NK-92 treated with Interleukin-12 subunit alpha and Interleukin-12 subunit beta, amount 100 ng/mL, for 24 hours (cell line): ENCODE data around the gene HTRA1.

Experiments used
- DNase-seq: peaks from one replicate; lab custom pipeline; 2025; lab: John Stamatoyannopoulos, UW

HTRA1 gene

DNA sequence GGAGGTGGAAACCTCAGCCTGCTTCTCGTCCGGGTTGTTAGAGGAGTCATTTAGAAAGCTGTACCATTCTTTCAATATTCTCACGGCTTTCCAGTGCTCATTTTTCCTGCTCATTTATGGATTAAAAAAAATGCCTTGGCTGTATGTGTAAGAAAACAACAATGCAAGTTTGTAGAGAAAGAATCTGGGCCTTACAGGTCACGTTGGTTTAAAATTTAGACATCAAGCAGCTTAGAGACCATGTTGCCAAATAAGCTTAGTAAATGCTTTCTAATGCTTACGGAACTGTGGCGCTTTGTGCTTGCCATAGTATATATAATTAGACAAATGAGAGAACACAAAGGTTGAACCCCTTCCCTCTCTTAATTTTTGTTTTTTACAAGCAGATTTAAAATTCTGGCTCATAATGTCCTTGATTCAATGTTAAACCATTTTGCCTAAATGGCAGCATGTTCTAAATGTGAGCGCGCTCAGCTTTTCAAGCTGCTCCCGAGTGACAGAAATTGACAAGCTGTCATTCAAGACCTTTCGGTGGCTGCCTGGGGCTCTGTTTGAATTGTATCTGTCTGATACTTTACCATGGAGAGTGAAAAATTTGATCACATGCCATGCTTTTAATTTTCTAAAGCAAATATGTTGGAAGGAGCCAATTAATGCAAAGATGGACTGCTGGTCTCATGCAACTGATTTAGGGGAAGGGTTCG is 5.8 kb upstream of the HTRA1 start:
- no peak for DNase-seq

DNA sequence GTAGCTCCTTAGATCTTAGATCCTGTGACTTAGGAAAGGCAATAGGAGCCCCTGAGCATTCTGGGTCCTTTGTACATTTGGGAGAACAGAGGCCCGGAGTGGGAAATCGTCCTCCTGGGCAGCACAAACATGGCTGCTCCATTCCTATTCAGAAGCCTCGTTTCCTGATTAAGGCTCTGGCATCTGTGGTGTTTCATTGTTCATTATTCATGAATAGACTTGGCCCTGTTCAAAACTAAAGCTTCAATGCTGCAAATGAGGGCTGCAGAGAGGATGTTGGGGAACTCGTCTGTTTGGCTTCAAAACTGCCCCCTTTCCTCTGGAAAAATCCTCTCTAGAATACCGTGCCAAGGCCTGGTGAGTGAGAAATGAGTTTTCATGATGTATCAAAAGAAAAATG is 3.4 kb upstream of the HTRA1 start:
- no peak for DNase-seq

DNA sequence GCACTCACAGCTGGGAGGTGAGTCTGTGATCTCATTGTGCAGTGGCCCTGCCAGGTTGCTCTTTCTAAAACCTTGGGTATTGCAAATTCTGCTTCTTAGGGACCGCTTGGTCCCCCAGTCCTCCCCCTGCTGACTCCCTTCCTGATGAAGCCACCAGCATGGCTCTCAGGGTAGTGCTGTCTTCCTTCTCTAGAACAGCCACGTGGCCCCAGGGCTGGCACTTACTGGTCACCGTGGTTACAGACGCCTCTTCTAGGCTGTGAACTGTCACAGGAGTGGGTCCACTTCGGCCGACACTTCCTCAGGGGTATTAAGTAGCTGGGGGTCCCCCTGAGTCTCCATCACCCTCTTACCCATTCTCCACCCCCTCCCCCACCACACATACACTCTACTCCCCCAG is 2.7 kb upstream of the HTRA1 start:
- DNase-seq, result no peak

DNA sequence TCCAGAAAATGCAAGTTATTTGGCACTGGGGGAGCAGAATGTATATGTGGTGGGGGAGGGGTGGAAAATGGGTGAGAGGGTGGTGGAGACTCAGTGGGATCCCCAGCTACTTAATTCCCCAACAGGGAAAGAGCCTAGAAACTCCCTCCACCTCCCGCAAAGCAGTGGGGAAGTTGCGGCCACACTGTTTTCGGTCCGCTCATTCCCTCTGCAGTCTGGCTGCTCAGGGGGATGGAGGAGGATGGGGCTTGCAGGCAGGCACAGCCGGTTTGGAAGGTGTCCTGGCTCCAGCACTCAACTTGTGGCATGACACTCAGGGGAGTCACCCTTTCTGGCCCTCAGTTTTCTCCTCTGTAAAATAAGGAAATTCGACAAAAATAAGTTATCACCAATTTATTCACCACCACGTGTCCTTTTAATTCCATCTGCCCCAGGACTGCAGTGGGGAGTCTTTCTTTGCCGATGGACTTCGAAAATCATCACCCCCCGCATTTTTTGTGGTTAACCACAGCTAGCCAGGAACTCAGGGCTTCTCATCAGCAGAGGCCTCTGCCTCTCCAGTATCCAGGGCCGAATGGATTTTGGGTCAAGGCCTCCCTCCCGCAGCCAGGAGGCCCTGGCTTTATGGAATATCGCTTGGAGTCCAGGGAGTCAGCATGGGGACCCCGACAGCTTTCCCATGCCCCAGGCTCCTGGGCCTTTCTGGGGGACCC is 1.6 kb upstream of the HTRA1 start:
- DNase-seq, result no peak

DNA sequence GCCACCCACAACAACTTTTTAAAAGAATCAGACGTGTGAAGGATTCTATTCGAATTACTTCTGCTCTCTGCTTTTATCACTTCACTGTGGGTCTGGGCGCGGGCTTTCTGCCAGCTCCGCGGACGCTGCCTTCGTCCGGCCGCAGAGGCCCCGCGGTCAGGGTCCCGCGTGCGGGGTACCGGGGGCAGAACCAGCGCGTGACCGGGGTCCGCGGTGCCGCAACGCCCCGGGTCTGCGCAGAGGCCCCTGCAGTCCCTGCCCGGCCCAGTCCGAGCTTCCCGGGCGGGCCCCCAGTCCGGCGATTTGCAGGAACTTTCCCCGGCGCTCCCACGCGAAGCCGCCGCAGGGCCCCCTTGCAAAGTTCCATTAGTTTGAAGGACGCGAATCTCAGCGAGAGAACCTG is 461 bp upstream of the HTRA1 start:
- DNase-seq, result no peak

DNA sequence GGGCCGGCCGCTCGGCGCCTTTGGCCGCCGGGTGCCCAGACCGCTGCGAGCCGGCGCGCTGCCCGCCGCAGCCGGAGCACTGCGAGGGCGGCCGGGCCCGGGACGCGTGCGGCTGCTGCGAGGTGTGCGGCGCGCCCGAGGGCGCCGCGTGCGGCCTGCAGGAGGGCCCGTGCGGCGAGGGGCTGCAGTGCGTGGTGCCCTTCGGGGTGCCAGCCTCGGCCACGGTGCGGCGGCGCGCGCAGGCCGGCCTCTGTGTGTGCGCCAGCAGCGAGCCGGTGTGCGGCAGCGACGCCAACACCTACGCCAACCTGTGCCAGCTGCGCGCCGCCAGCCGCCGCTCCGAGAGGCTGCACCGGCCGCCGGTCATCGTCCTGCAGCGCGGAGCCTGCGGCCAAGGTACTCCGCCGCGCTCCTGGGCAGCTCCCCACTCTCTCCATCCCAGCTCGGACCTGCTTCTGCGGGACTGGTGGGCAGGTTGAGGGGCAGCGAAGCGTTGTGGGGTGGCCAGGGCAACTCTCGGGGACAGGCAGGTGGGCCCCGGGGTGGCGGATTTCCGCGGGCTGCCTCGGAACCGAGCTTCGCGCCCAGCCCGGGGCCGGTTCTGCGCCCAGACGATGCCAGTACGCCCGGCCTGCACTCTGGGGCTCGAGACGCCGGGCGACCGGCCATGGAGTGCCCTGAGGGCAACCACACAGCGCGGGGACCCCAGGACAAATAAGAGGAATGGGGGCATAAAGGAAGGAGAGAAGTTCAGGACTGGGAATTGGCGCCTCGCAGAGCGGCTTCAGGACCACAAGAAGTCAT is 578 bp downstream of the HTRA1 start:
- DNase-seq, result no peak

DNA sequence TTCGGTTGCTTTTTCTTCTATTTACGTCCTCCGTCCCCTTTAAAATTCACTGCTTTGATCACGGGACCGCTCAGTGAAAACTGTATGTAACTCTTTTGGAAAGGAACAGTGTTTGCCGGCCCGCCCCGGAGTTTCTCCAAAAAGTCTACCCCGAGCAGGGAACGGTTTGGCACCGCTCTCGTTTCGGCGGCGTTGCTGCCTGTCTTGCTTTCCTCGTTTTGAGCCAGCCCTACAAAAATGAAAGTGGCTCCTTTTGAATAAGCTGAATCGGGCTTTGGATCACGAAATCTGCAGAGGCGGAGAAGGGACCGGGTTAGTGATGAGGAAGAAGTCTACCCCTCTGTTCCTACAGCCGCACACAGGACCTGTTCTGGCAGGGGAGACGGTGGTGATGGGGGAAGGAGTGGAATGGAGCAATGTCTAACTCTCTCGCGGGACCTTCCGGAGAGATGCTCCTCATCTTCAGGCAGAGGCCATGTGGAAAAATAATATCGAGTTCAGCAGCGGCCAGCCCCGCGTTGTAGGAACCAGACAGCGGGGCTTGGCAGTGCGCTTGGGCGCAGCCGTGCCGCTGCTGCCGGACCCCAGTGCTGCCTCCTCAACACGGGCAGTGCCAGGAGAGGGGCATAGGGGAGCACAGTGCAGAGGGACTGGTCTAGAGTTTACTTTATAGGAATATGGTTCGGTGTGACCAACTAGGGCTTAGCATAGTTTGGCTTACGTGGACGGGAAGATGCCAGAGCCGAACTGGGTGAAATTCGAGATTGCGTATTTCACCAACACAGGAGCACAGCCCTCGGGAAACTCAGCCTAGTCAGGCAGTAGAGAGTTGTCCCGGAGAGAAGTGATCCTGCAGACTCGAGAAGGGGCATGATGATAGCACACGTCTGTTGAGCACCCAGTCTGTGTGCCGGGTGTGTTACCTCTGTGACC is 1.4 kb downstream of the HTRA1 start:
- DNase-seq, result no peak

DNA sequence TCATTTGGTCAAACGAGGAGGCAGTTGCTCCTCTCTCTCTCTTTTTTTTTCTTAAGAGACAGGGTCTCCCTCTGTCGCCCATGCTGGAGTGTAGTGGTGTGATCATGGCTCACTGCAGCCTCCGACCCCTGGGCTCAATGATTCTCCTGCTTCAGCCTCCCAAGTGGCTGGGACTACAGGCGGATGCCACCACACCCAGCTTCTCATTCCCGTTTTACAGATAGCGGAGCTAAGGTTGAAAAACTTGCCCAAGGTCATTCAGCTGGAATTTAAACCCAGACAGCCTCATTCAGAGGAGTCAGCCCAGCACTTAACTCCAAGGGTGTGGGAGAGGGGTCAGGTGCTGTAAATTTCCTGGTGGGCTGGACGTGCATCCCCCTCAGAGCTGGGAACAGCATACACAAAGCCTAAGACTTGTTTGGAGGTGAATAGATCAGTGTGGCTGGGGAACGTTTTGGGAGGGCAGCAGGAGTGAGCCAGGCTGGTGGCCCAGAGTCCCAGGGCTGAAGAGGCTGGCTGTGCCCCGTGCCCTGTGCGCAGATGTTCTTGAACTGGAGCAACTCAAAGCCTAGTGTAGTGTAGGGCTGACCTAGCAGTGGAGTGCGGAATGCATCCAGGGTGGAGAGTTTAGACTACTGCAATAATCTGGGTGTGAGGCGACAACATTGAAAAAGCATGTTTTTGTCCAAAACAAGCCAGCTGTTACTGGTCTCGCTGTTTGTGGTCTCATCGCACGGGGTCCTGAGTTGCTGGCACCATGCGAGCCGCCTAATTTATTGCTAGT is 2.3 kb downstream of the HTRA1 start:
- DNase-seq, result no peak

DNA sequence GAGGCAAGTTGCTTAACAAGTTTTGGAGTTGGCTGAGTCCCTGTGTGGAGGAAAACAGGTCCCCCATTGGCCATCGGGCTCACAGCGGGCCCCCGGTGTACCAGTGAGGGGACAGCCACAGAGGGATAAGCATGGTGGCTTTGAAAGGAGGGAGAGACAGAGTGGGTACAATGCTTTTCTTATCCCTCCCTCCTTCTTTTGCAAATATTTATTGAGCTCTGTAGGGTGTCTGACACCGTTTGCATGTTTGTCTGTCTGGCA is 2.8 kb downstream of the HTRA1 start:
- DNase-seq, result no peak

DNA sequence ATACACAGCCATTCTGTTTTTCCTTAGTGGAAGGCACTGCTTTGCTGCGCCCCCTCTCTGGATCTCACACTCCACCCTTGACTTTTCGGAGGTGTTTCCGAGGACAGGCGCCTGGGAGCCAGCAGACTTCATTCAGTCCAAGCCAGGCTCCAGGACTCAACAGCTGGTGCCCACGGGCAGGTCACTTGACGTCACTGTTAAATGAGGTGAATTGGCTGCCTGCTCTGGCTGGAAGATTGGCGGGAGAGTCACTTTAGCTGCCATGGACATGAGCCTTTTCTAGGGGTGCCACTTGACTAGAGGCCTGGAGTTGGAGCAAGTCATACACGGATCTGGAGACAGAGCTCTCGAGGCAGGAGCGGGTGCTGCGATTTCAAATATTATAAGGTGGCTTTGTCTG is 3.2 kb downstream of the HTRA1 start:
- DNase-seq, result no peak

DNA sequence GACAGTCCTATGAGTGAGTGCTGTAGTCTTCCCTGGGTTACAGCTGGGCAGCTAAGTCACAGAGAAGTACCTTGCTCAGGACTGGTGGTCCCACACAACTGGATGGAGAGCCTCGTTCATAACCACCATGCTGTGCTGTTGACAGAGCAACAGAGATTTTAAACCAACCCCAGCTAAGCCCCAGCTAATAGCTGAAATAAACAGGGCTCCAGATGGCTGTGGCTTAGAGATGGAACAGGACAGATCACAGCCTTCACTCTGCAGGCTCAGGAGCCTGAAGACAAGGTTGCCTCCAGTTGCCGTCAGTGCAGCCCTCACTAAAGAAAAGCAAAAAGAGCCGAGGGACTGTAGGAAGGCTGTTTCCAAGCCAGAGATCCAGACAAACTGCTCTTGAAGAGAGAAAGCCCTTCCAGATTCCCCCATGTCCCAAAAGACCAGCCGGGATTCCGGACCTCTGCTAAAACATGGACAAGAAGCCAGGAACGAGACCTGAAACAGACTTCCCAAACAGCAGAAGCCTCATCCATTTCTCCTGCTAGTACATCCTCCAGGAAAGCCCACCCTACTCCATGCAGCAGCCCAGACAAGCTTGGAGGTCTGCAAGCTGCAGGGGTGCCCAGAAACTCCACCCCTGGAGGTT is 4.2 kb downstream of the HTRA1 start:
- no peak for DNase-seq

DNA sequence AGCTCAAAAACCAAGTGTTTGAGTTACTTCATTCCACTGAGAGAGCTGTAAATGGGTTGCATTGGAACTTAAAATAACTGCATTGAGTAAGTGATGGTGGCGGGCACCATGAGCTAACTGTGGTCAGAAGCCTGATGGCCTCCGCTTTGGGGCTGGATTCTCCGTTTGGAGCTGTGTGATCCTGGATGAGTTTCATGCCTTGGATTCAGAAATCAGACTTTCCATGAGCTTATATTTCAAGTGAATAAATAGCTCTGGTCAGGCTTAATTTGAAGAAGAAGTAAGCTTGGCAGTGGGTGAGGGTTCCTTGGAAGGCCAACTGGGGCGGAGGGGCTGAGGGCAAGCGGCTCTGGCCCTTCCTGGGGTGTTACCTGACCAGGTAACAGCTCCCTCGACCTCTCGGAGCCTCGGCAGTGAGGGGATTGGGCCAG is 5.6 kb downstream of the HTRA1 start:
- no peak for DNase-seq

DNA sequence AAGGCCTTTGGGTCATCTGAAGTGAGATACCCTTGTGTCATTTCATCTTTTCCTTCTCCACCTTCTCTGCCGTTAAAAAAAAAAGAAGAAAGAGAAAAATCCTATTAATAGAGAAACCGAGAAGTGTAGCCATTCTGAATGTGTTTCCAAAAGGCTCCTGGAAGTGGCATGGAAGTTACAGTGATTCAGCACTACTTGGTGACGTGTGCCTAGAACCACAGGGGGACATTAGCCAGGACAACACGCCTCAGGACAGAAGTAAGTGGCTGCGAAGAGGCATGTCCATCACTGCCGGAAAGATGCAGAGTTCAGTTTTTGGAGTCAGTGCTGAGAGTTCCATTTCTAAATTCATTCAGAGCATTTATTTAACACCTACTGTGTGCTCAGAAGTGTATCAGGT is 6.3 kb downstream of the HTRA1 start:
- no peak for DNase-seq

DNA sequence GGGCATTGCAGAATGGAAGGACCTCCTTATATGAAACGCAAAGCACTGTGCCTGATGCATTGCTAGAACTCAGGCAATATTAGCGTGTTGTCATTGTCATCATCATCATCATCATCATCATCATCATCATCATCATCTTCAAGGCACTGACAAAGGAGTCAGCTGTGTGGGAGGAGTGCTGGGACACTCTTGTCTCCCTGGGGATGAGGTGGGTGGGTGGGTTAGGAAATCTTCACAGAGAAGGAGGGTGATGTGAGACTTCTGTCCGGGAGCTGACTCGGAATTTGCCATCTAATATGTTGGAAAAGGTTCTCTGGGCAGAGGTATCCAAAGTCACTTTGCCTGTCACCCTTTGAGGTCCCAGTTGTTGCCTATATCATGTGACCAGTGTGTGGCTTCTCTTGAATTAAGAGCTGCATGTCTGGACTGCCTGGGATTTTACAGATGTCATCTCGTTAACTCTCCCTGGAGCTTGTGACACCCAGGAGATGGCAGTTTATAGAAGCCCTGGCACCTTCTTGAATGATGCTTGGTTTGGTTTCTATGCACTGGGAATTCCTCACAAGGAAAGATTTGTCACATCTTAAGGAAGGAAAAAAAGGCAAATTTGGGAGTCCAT is 7.1 kb downstream of the HTRA1 start:
- no peak for DNase-seq

DNA sequence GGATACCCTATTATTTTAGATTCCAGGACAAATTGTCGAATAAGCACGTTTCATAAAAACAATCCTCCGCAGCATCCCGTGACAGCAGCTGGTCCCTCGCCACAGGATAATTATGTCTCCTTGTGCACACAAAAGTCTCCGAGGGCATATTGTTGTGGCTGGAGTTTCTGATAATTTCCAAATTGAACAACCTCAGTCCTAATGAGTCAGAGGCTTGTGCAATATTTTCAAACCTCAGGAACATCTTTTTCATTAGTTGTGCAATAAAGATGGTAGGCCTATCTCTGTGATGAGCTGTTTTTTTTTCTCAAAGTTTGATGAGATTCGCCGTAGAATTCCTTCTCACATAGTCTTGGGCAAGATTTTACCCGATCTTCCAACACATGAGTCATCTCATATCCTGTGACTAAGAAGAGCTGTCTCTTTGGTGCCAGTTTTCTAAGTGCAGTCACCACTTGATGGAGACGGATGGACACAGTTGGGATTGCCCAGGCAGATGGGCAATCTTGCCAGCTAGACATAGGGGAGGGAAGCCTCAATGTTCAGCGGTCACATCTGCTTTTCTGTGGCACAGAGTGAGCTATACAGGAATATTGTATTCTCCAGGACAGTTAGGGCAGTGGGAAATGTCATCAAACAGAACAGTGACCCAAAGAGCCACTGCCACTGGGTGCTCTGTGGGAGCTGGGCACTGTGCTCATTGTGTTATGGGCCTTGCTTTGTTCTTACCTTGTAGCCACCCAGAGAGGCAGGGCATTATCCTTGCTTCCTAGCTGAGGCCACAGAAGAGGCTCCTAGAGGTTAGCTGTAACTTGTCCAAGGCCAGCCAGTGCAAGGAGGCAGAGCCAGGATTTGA is 7.8 kb downstream of the HTRA1 start:
- DNase-seq, result no peak

DNA sequence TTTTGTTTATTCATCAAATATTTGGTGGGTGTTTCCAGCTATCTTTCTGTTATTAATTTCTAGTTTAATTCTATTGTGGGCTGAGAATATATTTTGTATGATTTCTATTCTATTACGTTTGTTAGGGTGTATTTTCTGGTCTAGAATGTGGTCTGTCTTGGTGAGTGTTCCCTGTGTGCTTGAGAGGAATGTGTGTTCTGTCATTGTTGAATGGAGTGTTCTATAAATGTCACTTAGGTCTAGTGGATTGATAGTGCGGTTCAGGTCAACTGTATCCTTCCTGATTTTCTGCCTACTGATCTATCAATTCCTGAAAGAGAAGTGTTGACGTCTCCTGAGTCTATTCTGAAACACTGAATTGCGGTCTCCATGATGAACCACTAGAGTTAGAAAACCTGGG is 8.5 kb downstream of the HTRA1 start:
- DNase-seq, result no peak

DNA sequence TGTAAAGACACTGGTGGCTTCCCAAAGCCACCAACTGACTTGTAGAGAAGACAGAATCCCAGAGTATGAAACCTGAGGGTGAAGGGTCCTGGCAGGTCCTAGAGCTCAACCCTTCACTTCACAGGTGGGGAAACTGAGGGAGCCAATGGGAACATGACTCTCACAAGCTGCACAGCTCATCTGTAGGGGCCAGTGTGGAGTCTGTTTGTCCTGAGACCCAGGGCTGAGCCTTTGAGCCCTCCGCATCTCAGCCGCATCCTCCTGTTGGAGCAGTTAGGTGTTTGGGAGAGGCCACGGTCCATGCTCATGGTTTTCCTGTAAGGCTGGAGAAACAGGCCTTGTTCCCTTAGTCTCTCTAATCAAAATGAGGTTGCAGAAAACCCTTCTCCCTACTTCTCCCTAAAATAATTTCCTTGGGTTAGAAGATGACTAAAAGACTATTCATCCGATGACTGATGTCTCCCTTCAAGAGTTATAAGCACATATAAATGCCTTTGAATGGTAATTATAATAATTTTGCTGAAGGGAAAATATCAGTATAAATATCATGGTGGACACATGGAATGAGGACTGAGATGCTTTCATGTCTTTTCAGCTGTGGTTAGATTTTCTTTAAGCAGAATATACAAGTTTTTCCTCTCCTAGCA is 10.3 kb downstream of the HTRA1 start:
- no peak for DNase-seq

DNA sequence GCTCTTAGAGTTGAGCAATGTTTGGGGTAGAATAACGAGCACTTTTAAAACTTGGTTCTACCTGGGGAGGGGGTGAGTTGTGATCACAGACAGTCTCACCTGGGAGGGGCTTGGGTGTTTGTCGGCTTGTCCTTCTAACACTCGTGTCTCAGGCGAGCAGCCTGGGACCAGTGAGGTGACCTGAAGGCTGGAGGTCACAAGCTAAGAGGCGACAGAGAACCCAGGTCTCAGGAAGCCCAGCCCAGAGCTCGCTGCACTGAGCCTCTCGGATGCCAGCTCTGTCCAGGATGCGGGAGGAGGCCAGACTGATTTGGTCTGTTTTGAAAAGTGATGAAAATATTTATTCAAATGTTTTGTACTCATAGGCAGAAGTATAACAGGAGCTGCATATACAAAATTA is 11.8 kb downstream of the HTRA1 start:
- DNase-seq, result no peak
